Adrenal gland (tissue), 5 donors: ENCODE data around the gene EED.

Experiments used
- POLR2A ChIP-seq, 2 donors: fragments of 450-650 bp; IDR thresholded peaks; one replicate each; pipeline ENCODE4 v1.6.1; 2017; ENCODE audit warnings: antibody characterized with exemption in 2 of 2, mild to moderate bottlenecking in 2 of 2, moderate library complexity in 1 of 2
- TF ChIP-seq, protein P1 (sequence below), 6 experiments: fragments of 450-650 bp in 4 of 6; fragments of 200-600 bp in 2 of 6; sonication (generic) in 1 of 6; IDR thresholded peaks; 1 replicate in 5 of 6; 2 replicates in 1 of 6; pipeline versions ENCODE4 v1.5.1 to v1.8.0; 2016 to 2021; ENCODE audit warnings: antibody characterized with exemption in 6 of 6, mild to moderate bottlenecking in 2 of 6, moderate library complexity in 1 of 6
- donor health status: DM: no; HTN: no; CAD: no.

GRCh38 chr11:86199354-86199753 lies 45.2 kb upstream of the EED start:
- TF ChIP-seq, protein P1, sequence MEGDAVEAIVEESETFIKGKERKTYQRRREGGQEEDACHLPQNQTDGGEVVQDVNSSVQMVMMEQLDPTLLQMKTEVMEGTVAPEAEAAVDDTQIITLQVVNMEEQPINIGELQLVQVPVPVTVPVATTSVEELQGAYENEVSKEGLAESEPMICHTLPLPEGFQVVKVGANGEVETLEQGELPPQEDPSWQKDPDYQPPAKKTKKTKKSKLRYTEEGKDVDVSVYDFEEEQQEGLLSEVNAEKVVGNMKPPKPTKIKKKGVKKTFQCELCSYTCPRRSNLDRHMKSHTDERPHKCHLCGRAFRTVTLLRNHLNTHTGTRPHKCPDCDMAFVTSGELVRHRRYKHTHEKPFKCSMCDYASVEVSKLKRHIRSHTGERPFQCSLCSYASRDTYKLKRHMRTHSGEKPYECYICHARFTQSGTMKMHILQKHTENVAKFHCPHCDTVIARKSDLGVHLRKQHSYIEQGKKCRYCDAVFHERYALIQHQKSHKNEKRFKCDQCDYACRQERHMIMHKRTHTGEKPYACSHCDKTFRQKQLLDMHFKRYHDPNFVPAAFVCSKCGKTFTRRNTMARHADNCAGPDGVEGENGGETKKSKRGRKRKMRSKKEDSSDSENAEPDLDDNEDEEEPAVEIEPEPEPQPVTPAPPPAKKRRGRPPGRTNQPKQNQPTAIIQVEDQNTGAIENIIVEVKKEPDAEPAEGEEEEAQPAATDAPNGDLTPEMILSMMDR (IDR thresholded peaks at IDR 0.05), result no peak
- TF ChIP-seq POLR2A (IDR thresholded peaks at IDR 0.05), result no peak
